Osteoblast (primary cell): Measurements from ENCODE around the gene CYB5R2. TPM values are rescaled to one million over a fixed set of nuclear protein-coding genes. Genes with fewer than 3 reads are reported as not detected.

Experiments
- DNase-seq: peaks from one replicate; pipeline ENCODE4 v3.0.0; 2011; ENCODE audit warnings: low spot score, mixed read lengths; ENCODE audit not compliant: insufficient read length; ENCODE audit errors: missing footprints
- H2AFZ ChIP-seq: 2 replicates; pipeline ENCODE4 v1.6.0; 2011; ENCODE audit warnings: mild to moderate bottlenecking, low read length
- H3K27ac ChIP-seq: 2 replicates; pipeline ENCODE4 v1.5.1; 2011; ENCODE audit warnings: mild to moderate bottlenecking, low read depth, low read length, moderate library complexity
- H3K27me3 ChIP-seq: 2 replicates; pipeline ENCODE4 v1.6.0; 2012; ENCODE audit warnings: mild to moderate bottlenecking, control low read depth, inconsistent platforms, low read length, moderate library complexity; ENCODE audit not compliant: insufficient read depth
- H3K36me3 ChIP-seq: 2 replicates; pipeline ENCODE4 v1.5.1; 2011; ENCODE audit warnings: mild to moderate bottlenecking, low read length, control low read depth, moderate library complexity; ENCODE audit not compliant: insufficient read depth
- H3K4me1 ChIP-seq: 2 replicates; pipeline ENCODE4 v1.5.1; 2011; ENCODE audit warnings: mild to moderate bottlenecking, low read length, control low read depth, moderate library complexity; ENCODE audit not compliant: insufficient read depth
- H3K4me2 ChIP-seq: 2 replicates; pipeline ENCODE4 v1.6.0; 2011; ENCODE audit warnings: mild to moderate bottlenecking, low read length; ENCODE audit not compliant: insufficient read depth
- H3K4me3 ChIP-seq: fragments of 200-600 bp; sonication (generic); 3 replicates; pipeline ENCODE4 v1.5.1; 2012; ENCODE audit warnings: mild to moderate bottlenecking, low read length, inconsistent platforms; ENCODE audit not compliant: insufficient read depth
- H3K79me2 ChIP-seq: 2 replicates; pipeline ENCODE4 v1.6.0; 2012; ENCODE audit warnings: mild to moderate bottlenecking, low read length, control low read depth, inconsistent platforms; ENCODE audit not compliant: insufficient read depth
- H3K9me3 ChIP-seq: 2 replicates; pipeline ENCODE4 v1.5.1; 2011; ENCODE audit warnings: low read depth, low read length, control low read depth
- H4K20me1 ChIP-seq: 2 replicates; pipeline ENCODE4 v1.6.0; 2012; ENCODE audit warnings: mild to moderate bottlenecking, low read length, control low read depth; ENCODE audit not compliant: insufficient read depth
- total RNA-seq: library from RNA; depleted of rRNA; stranded (reverse); fragments of >200 nt; gene quantifications from 2 replicates; pipeline ENCODE4 v1.2.3, GENCODE V29; 2012
- TF ChIP-seq, protein P1 (sequence below): IDR thresholded peaks from 2 replicates; pipeline ENCODE4 v1.5.1; 2011; ENCODE audit warnings: mild to moderate bottlenecking, low read depth, low read length, moderate library complexity; ENCODE audit errors: extremely low read depth

The CYB5R2 gene
- total RNA-seq, 1 donor: 14.8 TPM

DNA sequence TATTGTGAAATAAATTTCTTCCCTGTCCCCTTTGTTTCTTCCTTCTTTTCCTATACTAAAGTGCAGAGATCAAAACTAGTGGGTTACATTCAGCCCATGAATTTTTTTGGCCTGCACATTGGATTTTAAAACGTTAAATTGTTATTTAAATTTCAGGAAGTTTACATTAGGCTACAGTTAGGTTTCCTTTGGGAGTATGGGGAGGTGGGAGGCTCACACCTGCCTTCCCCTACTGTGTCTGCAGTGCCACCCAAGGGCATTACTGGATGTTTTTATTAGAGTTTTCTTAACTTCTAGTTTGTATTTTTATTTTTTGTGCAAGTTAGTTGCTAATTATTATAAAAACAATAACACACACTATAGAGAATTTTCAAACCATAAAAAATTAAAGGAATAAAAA is 51.7 kb downstream of the CYB5R2 start:
- Histone ChIP-seq H2AFZ (no peak overlapping the region), H3K4me2 (no peak overlapping the region), H3K9me3 (no peaks in the 10 kb centered on the region), H3K4me3 (no peak overlapping the region), H3K27me3 (no peaks in the 10 kb centered on the region), H3K27ac (no peak overlapping the region), H3K4me1 (no peaks in the 10 kb centered on the region), H3K36me3 (no peaks in the 10 kb centered on the region), H4K20me1 (no peaks in the 10 kb centered on the region), H3K79me2 (no peaks in the 10 kb centered on the region)
- TF ChIP-seq, protein P1, sequence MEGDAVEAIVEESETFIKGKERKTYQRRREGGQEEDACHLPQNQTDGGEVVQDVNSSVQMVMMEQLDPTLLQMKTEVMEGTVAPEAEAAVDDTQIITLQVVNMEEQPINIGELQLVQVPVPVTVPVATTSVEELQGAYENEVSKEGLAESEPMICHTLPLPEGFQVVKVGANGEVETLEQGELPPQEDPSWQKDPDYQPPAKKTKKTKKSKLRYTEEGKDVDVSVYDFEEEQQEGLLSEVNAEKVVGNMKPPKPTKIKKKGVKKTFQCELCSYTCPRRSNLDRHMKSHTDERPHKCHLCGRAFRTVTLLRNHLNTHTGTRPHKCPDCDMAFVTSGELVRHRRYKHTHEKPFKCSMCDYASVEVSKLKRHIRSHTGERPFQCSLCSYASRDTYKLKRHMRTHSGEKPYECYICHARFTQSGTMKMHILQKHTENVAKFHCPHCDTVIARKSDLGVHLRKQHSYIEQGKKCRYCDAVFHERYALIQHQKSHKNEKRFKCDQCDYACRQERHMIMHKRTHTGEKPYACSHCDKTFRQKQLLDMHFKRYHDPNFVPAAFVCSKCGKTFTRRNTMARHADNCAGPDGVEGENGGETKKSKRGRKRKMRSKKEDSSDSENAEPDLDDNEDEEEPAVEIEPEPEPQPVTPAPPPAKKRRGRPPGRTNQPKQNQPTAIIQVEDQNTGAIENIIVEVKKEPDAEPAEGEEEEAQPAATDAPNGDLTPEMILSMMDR: no peak
- no peak for DNase-seq

DNA sequence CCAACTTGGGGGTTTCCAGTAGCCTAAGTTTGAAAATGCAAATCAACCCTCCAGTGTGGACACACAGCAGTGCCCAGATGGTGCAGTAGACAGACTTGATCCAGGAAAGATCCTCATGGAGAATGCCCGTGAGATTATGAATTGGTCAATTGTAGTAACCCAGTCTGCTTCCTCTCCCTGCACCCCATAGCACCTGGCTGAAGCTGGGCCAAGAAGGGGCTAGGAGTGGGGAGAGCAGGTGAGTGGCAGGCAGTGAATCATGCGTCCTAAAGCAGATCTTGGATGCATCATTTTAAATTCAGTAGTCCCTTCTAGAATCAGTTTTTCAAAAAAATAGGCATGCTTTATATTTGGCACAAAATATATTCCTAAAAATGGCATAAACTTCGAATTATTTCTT is 52.2 kb downstream of the CYB5R2 start:
- no peak overlapping the region for H3K27ac ChIP-seq
- no peaks in the 10 kb centered on the region for H4K20me1 ChIP-seq
- H2AFZ ChIP-seq: no peak overlapping the region
- no peak for DNase-seq
- no peaks in the 10 kb centered on the region for H3K79me2 ChIP-seq
- H3K4me2 ChIP-seq: no peak overlapping the region
- H3K4me1 ChIP-seq: no peaks in the 10 kb centered on the region
- no peak overlapping the region for H3K4me3 ChIP-seq
- H3K36me3 ChIP-seq: no peaks in the 10 kb centered on the region
- no peaks in the 10 kb centered on the region for H3K9me3 ChIP-seq
- TF ChIP-seq, protein P1: no peak
- H3K27me3 ChIP-seq: no peaks in the 10 kb centered on the region

DNA sequence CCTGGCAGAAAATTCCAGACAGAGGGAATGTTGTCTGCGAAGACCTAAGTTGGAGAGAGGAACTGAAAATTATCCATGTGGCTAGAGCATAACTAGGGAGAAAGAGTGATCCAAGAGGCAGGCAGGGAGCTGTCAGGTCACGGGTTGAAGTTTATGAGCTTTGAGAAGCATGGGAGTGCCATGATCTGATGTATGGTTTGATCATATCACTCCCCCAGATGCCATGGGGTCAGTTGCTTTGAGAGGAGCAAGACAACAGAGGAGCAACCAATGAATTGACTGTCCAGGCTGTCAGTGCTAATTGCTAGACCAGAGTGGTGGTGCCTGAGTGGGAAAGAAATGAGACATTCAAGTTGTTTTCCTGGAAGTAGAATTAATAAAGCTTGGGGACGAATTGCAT is 54.0 kb downstream of the CYB5R2 start:
- H3K36me3 ChIP-seq: no peaks in the 10 kb centered on the region
- no peak overlapping the region for H3K27ac ChIP-seq
- DNase-seq: no peak
- H3K27me3 ChIP-seq: no peaks in the 10 kb centered on the region
- H3K79me2 ChIP-seq: no peaks in the 10 kb centered on the region
- no peaks in the 10 kb centered on the region for H3K9me3 ChIP-seq
- no peaks in the 10 kb centered on the region for H4K20me1 ChIP-seq
- no peaks in the 10 kb centered on the region for H3K4me1 ChIP-seq
- no peak overlapping the region for H2AFZ ChIP-seq
- H3K4me2 ChIP-seq: no peak overlapping the region
- TF ChIP-seq, protein P1: no peak
- no peak overlapping the region for H3K4me3 ChIP-seq

DNA sequence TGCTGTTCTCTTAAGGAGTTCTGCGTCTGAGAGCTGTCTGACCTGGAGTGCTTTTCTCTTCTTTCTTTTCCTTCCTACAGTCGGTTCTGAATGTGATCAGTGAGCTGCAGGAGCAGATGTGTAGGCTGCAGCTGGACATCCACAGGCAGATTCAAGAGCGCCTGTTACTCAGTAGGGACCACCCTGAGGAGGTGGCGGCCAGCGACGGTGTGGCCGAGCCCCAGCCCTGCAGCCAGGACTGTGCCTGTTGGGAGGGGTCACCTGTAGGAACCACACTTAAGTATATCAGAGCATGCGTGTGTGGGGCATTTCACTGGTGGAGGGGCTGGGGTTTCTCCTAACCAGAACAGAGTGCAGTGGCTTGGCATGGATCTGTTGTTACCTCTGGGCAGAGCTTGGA is 56.3 kb downstream of the CYB5R2 start:
- Histone ChIP-seq H4K20me1 (no peaks in the 10 kb centered on the region), H3K4me1 (no peaks in the 10 kb centered on the region), H3K79me2 (no peaks in the 10 kb centered on the region), H2AFZ (no peak overlapping the region), H3K36me3 (no peaks in the 10 kb centered on the region), H3K27me3 (no peaks in the 10 kb centered on the region), H3K4me2 (no peak overlapping the region), H3K27ac (no peak overlapping the region), H3K4me3 (no peak overlapping the region), H3K9me3 (no peaks in the 10 kb centered on the region)
- TF ChIP-seq, protein P1: no peak
- no peak for DNase-seq

Other genes starting within 250 kb of the CYB5R2 start
- 20.3 and 33.0 TPM in 2 replicates for gene OLFML1, start 188.0 kb downstream of the CYB5R2 start, total RNA-seq
- 16.8 and 25.0 TPM in 2 replicates for gene PPFIBP2, start 159.5 kb downstream of the CYB5R2 start, total RNA-seq
- under 0.01 TPM in 1 of 2 replicates, not detected in the other for gene OVCH2, start 33.0 kb upstream of the CYB5R2 start, total RNA-seq
- not detected in 2 replicates for gene OR5P2, start 123.4 kb upstream of the CYB5R2 start, total RNA-seq
- gene OR5P3, start 157.3 kb upstream of the CYB5R2 start, total RNA-seq: not detected in 2 replicates